ENCODE results near the gene TENT5C. TPM values are rescaled to one million over a fixed set of nuclear protein-coding genes. Genes with fewer than 3 reads are reported as not detected.

Gene TENT5C
- total and polyA plus RNA-seq, 4 donors: 1.0 to 17.7 (median 4.1) TPM

GRCh38 chr1:117636637-117637425 lies 31.0 kb downstream of the TENT5C start:
- DNase-seq (no peak), ATAC-seq (ENCODE audit: low FRiP score) (no peak)
- intact Hi-C loops (cut with DNase I): no loop called here
- Histone ChIP-seq H3K27me3 (ENCODE audit: control insufficient read depth in 1 of 2, insufficient read depth in 2 of 2, low read length in 1 of 2) (no peaks in the 10 kb centered on the region), H3K27ac (ENCODE audit: low read depth in 1 of 2, low read length in 2 of 2) (no peak overlapping the region), H3K4me3 (ENCODE audit: low read length in 2 of 2) (no peak overlapping the region), H3K36me3 (ENCODE audit: control insufficient read depth in 1 of 2, insufficient read depth in 2 of 2, low read length in 1 of 2) (no peaks in the 10 kb centered on the region), H3K9me3 (ENCODE audit: control insufficient read depth, low read length) (no peaks in the 10 kb centered on the region), H3K4me1 (ENCODE audit: control insufficient read depth in 1 of 2, insufficient read depth in 2 of 2, low read length in 2 of 2) (no peaks in the 10 kb centered on the region)
- WGBS, 2 donors: 94 to 95% methylated on average over 8 of the region's 8 CpGs

- ATAC-seq (ENCODE audit: low FRiP score): no peak
- no peak for DNase-seq
- Histone ChIP-seq H3K4me3 (ENCODE audit: low read length in 2 of 2) (no peak overlapping the region), H3K4me1 (ENCODE audit: control insufficient read depth in 1 of 2, insufficient read depth in 2 of 2, low read length in 2 of 2) (no peaks in the 10 kb centered on the region), H3K36me3 (ENCODE audit: control insufficient read depth in 1 of 2, insufficient read depth in 2 of 2, low read length in 1 of 2) (no peaks in the 10 kb centered on the region), H3K27ac (ENCODE audit: low read depth in 1 of 2, low read length in 2 of 2) (no peak overlapping the region), H3K9me3 (ENCODE audit: control insufficient read depth, low read length) (no peaks in the 10 kb centered on the region), H3K27me3 (ENCODE audit: control insufficient read depth in 1 of 2, insufficient read depth in 2 of 2, low read length in 1 of 2) (no peaks in the 10 kb centered on the region)
- 35 to 55% methylated on average over 1 of the region's 1 CpG for WGBS, 2 donors
- intact Hi-C loops (cut with DNase I): no loop called here
Measured at GRCh38 chr1:117638141-117638540, 32.3 kb downstream of the TENT5C start.

- no peak for DNase-seq
- Histone ChIP-seq H3K36me3 (ENCODE audit: control insufficient read depth in 1 of 2, insufficient read depth in 2 of 2, low read length in 1 of 2) (no peaks in the 10 kb centered on the region), H3K4me1 (ENCODE audit: control insufficient read depth in 1 of 2, insufficient read depth in 2 of 2, low read length in 2 of 2) (no peaks in the 10 kb centered on the region), H3K27me3 (ENCODE audit: control insufficient read depth in 1 of 2, insufficient read depth in 2 of 2, low read length in 1 of 2) (no peaks in the 10 kb centered on the region), H3K9me3 (ENCODE audit: control insufficient read depth, low read length) (no peaks in the 10 kb centered on the region), H3K4me3 (ENCODE audit: low read length in 2 of 2) (no peak overlapping the region), H3K27ac (ENCODE audit: low read depth in 1 of 2, low read length in 2 of 2) (no peak overlapping the region)
- intact Hi-C loops (cut with DNase I): no loop called here
- 91 to 96% methylated on average over 4 of the region's 4 CpGs for WGBS, 2 donors
- no peak for ATAC-seq (ENCODE audit: low FRiP score)
Measured at GRCh38 chr1:117638759-117639158, 32.9 kb downstream of the TENT5C start.

GRCh38 chr1:117639741-117640140 lies 33.9 kb downstream of the TENT5C start:
- WGBS, 2 donors: 86 to 90% methylated on average over 4 of the region's 4 CpGs
- no peak for DNase-seq
- no peak overlapping the region for H3K4me3 ChIP-seq (ENCODE audit: low read length in 2 of 2)
- no peak for ATAC-seq (ENCODE audit: low FRiP score)
- no peaks in the 10 kb centered on the region for H3K27me3 ChIP-seq (ENCODE audit: control insufficient read depth in 1 of 2, insufficient read depth in 2 of 2, low read length in 1 of 2)
- no peaks in the 10 kb centered on the region for H3K9me3 ChIP-seq (ENCODE audit: control insufficient read depth, low read length)
- no peaks in the 10 kb centered on the region for H3K4me1 ChIP-seq (ENCODE audit: control insufficient read depth in 1 of 2, insufficient read depth in 2 of 2, low read length in 2 of 2)
- intact Hi-C loops (cut with DNase I): no loop called here
- no peak overlapping the region for H3K27ac ChIP-seq (ENCODE audit: low read depth in 1 of 2, low read length in 2 of 2)
- H3K36me3 ChIP-seq (ENCODE audit: control insufficient read depth in 1 of 2, insufficient read depth in 2 of 2, low read length in 1 of 2): no peaks in the 10 kb centered on the region

GRCh38 chr1:117641536-117641935 lies 35.7 kb downstream of the TENT5C start:
- DNase-seq (no peak), ATAC-seq (ENCODE audit: low FRiP score) (no peak)
- Histone ChIP-seq H3K9me3 (ENCODE audit: control insufficient read depth, low read length) (no peaks in the 10 kb centered on the region), H3K27ac (ENCODE audit: low read depth in 1 of 2, low read length in 2 of 2) (no peak overlapping the region), H3K27me3 (ENCODE audit: control insufficient read depth in 1 of 2, insufficient read depth in 2 of 2, low read length in 1 of 2) (no peaks in the 10 kb centered on the region), H3K4me3 (ENCODE audit: low read length in 2 of 2) (no peak overlapping the region), H3K36me3 (ENCODE audit: control insufficient read depth in 1 of 2, insufficient read depth in 2 of 2, low read length in 1 of 2) (no peaks in the 10 kb centered on the region), H3K4me1 (ENCODE audit: control insufficient read depth in 1 of 2, insufficient read depth in 2 of 2, low read length in 2 of 2) (no peaks in the 10 kb centered on the region)
- intact Hi-C loops (cut with DNase I): no loop called here
- 93 to 94% methylated on average over 3 of the region's 3 CpGs for whole genome bisulfite sequencing, 2 donors

GRCh38 chr1:117642963-117643362 lies 37.1 kb downstream of the TENT5C start:
- WGBS, 2 donors: 96 to 97% methylated on average over 4 of the region's 4 CpGs
- Histone ChIP-seq H3K9me3 (ENCODE audit: control insufficient read depth, low read length) (no peaks in the 10 kb centered on the region), H3K36me3 (ENCODE audit: control insufficient read depth in 1 of 2, insufficient read depth in 2 of 2, low read length in 1 of 2) (no peaks in the 10 kb centered on the region), H3K27ac (ENCODE audit: low read depth in 1 of 2, low read length in 2 of 2) (no peak overlapping the region), H3K4me1 (ENCODE audit: control insufficient read depth in 1 of 2, insufficient read depth in 2 of 2, low read length in 2 of 2) (no peaks in the 10 kb centered on the region), H3K4me3 (ENCODE audit: low read length in 2 of 2) (no peak overlapping the region), H3K27me3 (ENCODE audit: control insufficient read depth in 1 of 2, insufficient read depth in 2 of 2, low read length in 1 of 2) (no peaks in the 10 kb centered on the region)
- intact Hi-C loops (cut with DNase I): no loop called here
- DNase-seq: no peak
- ATAC-seq (ENCODE audit: low FRiP score): no peak

- H3K9me3 ChIP-seq (ENCODE audit: control insufficient read depth, low read length): no peaks in the 10 kb centered on the region
- intact Hi-C loops (cut with DNase I): no loop called here
- no peak overlapping the region for H3K27ac ChIP-seq (ENCODE audit: low read depth in 1 of 2, low read length in 2 of 2)
- ATAC-seq (ENCODE audit: low FRiP score) (no peak), DNase-seq (no peak)
- H3K4me3 ChIP-seq (ENCODE audit: low read length in 2 of 2): no peak overlapping the region
- H3K36me3 ChIP-seq (ENCODE audit: control insufficient read depth in 1 of 2, insufficient read depth in 2 of 2, low read length in 1 of 2): no peaks in the 10 kb centered on the region
- no peaks in the 10 kb centered on the region for H3K27me3 ChIP-seq (ENCODE audit: control insufficient read depth in 1 of 2, insufficient read depth in 2 of 2, low read length in 1 of 2)
- 85 to 91% methylated on average over 2 of the region's 2 CpGs for WGBS, 2 donors
- no peaks in the 10 kb centered on the region for H3K4me1 ChIP-seq (ENCODE audit: control insufficient read depth in 1 of 2, insufficient read depth in 2 of 2, low read length in 2 of 2)
Measured at GRCh38 chr1:117643601-117644000, 37.8 kb downstream of the TENT5C start.

- DNase-seq (no peak), ATAC-seq (ENCODE audit: low FRiP score) (no peak)
- H3K4me3 ChIP-seq (ENCODE audit: low read length in 2 of 2): no peak overlapping the region
Measured at GRCh38 chr1:117644696-117645311, 39.0 kb downstream of the TENT5C start.

GRCh38 chr1:117645343-117645742 lies 39.5 kb downstream of the TENT5C start:
- H3K27me3 ChIP-seq (ENCODE audit: control insufficient read depth in 1 of 2, insufficient read depth in 2 of 2, low read length in 1 of 2): no peaks in the 10 kb centered on the region
- ATAC-seq (ENCODE audit: low FRiP score): no peak
- no peaks in the 10 kb centered on the region for H3K9me3 ChIP-seq (ENCODE audit: control insufficient read depth, low read length)
- H3K27ac ChIP-seq (ENCODE audit: low read depth in 1 of 2, low read length in 2 of 2): no peak overlapping the region
- H3K4me1 ChIP-seq (ENCODE audit: control insufficient read depth in 1 of 2, insufficient read depth in 2 of 2, low read length in 2 of 2): no peaks in the 10 kb centered on the region
- no peak overlapping the region for H3K4me3 ChIP-seq (ENCODE audit: low read length in 2 of 2)
- no peaks in the 10 kb centered on the region for H3K36me3 ChIP-seq (ENCODE audit: control insufficient read depth in 1 of 2, insufficient read depth in 2 of 2, low read length in 1 of 2)
- intact Hi-C loops (cut with DNase I): no loop called here
- WGBS, 2 donors: 95 to 96% methylated on average over 4 of the region's 4 CpGs
- no peak for DNase-seq

More at GRCh38 chr1:117644696-117645311, 39.0 kb downstream of the TENT5C start:
- WGBS, 2 donors: 87 to 93% methylated on average over 3 of the region's 3 CpGs
- Histone ChIP-seq H3K27me3 (ENCODE audit: control insufficient read depth in 1 of 2, insufficient read depth in 2 of 2, low read length in 1 of 2) (no peaks in the 10 kb centered on the region), H3K9me3 (ENCODE audit: control insufficient read depth, low read length) (no peaks in the 10 kb centered on the region), H3K27ac (ENCODE audit: low read depth in 1 of 2, low read length in 2 of 2) (no peak overlapping the region), H3K36me3 (ENCODE audit: control insufficient read depth in 1 of 2, insufficient read depth in 2 of 2, low read length in 1 of 2) (no peaks in the 10 kb centered on the region), H3K4me1 (ENCODE audit: control insufficient read depth in 1 of 2, insufficient read depth in 2 of 2, low read length in 2 of 2) (no peaks in the 10 kb centered on the region)
- intact Hi-C loops (cut with DNase I): no loop called here

Data from aorta (tissue), 5 donors.